GM23338 (cell line): ENCODE measurements around the gene FHIT. TPM values are rescaled to one million over a fixed set of nuclear protein-coding genes. Genes with fewer than 3 reads are reported as not detected.

Experiments used
- ATAC-seq: fragments of 200-7000 bp; cut with Tn5 transposase; 3 replicates; pipeline ENCODE4 v1.9.1; 2020
- DNase-seq: peaks from one replicate; pipeline ENCODE4 v3.0.0-alpha.2; 2015; ENCODE audit warnings: low spot score
- H2AFZ ChIP-seq: fragments of 200-600 bp; sonication (generic); 2 replicates; pipeline ENCODE4 v1.8.0; 2016; ENCODE audit warnings: antibody characterized with exemption, mild to moderate bottlenecking, moderate library complexity
- H3F3A ChIP-seq: fragments of 200-600 bp; sonication (generic); replicated peaks from 2 replicates; pipeline ENCODE4 v1.8.0; 2017; ENCODE audit warnings: antibody characterized with exemption, mixed run types, low read depth
- H3K27ac ChIP-seq: fragments of 200-600 bp; sonication (generic); 2 replicates; pipeline ENCODE4 v1.6.1; 2016; ENCODE audit warnings: low read depth
- H3K27me3 ChIP-seq: fragments of 200-600 bp; sonication (generic); 2 replicates; pipeline ENCODE4 v1.8.0; 2016; ENCODE audit warnings: mild to moderate bottlenecking, mixed run types, moderate library complexity; ENCODE audit not compliant: insufficient read depth
- H3K36me3 ChIP-seq: fragments of 200-600 bp; sonication (generic); 2 replicates; pipeline ENCODE4 v1.8.0; 2016; ENCODE audit warnings: mild to moderate bottlenecking; ENCODE audit not compliant: insufficient read depth
- H3K4me1 ChIP-seq: fragments of 200-600 bp; sonication (generic); 2 replicates; pipeline ENCODE4 v1.8.0; 2016; ENCODE audit warnings: mild to moderate bottlenecking, moderate library complexity; ENCODE audit not compliant: insufficient read depth
- H3K4me2 ChIP-seq: fragments of 200-600 bp; sonication (generic); 2 replicates; pipeline ENCODE4 v1.7.1; 2017; ENCODE audit warnings: mixed run types
- H3K4me3 ChIP-seq: fragments of 200-600 bp; sonication (generic); 2 replicates; pipeline ENCODE4 v1.6.1; 2016; ENCODE audit warnings: mixed run types
- H3K79me2 ChIP-seq: fragments of 200-600 bp; sonication (generic); replicated peaks from 2 replicates; pipeline ENCODE4 v1.8.0; 2017; ENCODE audit warnings: mild to moderate bottlenecking; ENCODE audit not compliant: insufficient read depth
- H3K9me2 ChIP-seq: fragments of 200-600 bp; sonication (generic); 2 replicates; pipeline ENCODE4 v1.8.0; 2017; ENCODE audit not compliant: insufficient read depth
- H4K20me1 ChIP-seq: fragments of 200-600 bp; sonication (generic); replicated peaks from 2 replicates; pipeline ENCODE4 v1.8.0; 2017; ENCODE audit warnings: mild to moderate bottlenecking; ENCODE audit not compliant: insufficient read depth
- H3K27ac Mint-ChIP-seq: 2 replicates; pipeline ENCODE4 v1.8.0; 2020; ENCODE audit warnings: inconsistent platforms, mild to moderate bottlenecking, moderate library complexity, mixed read lengths
- H3K27me3 Mint-ChIP-seq: 3 replicates; pipeline ENCODE4 v1.8.0; 2022; ENCODE audit warnings: low read depth, mild to moderate bottlenecking, moderate library complexity, mixed read lengths, inconsistent platforms; ENCODE audit not compliant: insufficient read depth, poor library complexity
- H3K36me3 Mint-ChIP-seq: 3 replicates; pipeline ENCODE4 v1.8.0; 2021; ENCODE audit warnings: low read depth, mild to moderate bottlenecking, inconsistent platforms, moderate library complexity, mixed read lengths
- H3K4me1 Mint-ChIP-seq: 3 replicates; pipeline ENCODE4 v1.8.0; 2020; ENCODE audit warnings: mild to moderate bottlenecking, inconsistent platforms, mixed read lengths
- H3K4me3 Mint-ChIP-seq: 3 replicates; pipeline ENCODE4 v1.8.0; 2021; ENCODE audit warnings: moderate library complexity, mild to moderate bottlenecking, inconsistent platforms, mixed read lengths
- H3K9me3 Mint-ChIP-seq: 3 replicates; pipeline ENCODE4 v1.8.0; 2020; ENCODE audit warnings: moderate library complexity, mild to moderate bottlenecking, inconsistent platforms, mixed read lengths
- CREB1 ChIP-seq: fragments of 250-450 bp; sonication (Bioruptor Pico); IDR thresholded peaks from 2 replicates; pipeline ENCODE4 v1.5.0; 2020; ENCODE audit warnings: low read depth, mild to moderate bottlenecking, moderate library complexity
- NANOG ChIP-seq: IDR thresholded peaks from 2 replicates; pipeline ENCODE4 v1.6.1; 2016; ENCODE audit warnings: antibody characterized with exemption, borderline replicate concordance
- POLR2AphosphoS5 ChIP-seq: IDR thresholded peaks from 2 replicates; pipeline ENCODE4 v1.6.1; 2016; ENCODE audit warnings: antibody characterized with exemption, low read depth
- polyA plus RNA-seq: library from polyadenylated mRNA; unstranded; fragments of >200 nt; fragmentation: Nextera tagmentation; extraction: Ambion mirVana; gene quantifications from 2 replicates; pipeline ENCODE4 v1.2.1, GENCODE V29; 2016
- total RNA-seq: library from RNA; depleted of rRNA; stranded (reverse); fragments of >200 nt; shearing (Covaris generic); gene quantifications from 2 replicates; pipeline ENCODE4 v1.2.3, GENCODE V29; 2014
- TF ChIP-seq, protein P1 (sequence below), 2 experiments: fragments of 200-600 bp in 1 of 2; sonication (generic) in 1 of 2; conservative IDR thresholded peaks; 2 replicates each; pipeline versions ENCODE4 v1.5.1 to v1.6.1; 2016 to 2017; ENCODE audit warnings: antibody characterized with exemption in 2 of 2, low read depth in 2 of 2, mild to moderate bottlenecking in 2 of 2, moderate library complexity in 1 of 2
- TF ChIP-seq, protein P2 (sequence below): IDR thresholded peaks from one replicate; pipeline ENCODE4 v1.6.1; 2018; ENCODE audit warnings: antibody characterized with exemption; ENCODE audit not compliant: unreplicated experiment
- TF ChIP-seq, protein P3 (sequence below): IDR thresholded peaks from 2 replicates; pipeline ENCODE4 v1.6.1; 2016; ENCODE audit warnings: antibody characterized with exemption

FHIT gene
- total and polyA plus RNA-seq, 2 experiments from 2014 or later = 3.0 to 8.3 TPM

DNA sequence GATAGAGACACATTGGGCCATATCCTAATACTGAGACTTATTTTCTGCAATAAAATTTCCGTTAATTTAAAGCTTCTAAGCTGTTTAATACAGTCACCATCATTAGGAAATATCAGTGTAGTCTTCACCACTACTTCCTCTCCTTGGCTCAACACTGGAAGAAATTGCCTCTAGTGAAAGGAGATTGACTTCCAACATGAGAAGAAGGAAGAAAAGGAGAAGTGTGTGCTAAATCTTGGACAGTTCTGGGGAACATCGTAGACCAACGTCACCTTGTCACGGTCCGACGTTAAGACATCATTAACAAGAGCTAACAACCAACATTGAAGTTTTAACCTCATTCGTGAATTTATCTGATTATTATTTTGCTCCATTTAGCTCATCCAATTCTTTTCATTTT lies 1214.4 kb downstream of the FHIT start:
- DNase-seq (no peak), ATAC-seq (no peak)
- no peaks in the 10 kb centered on the region for H3K36me3 Mint-ChIP-seq

More for the DNA sequence above, 1214.4 kb downstream of the FHIT start:
- no peak overlapping the region for H3K4me3 ChIP-seq
- no peaks in the 10 kb centered on the region for H3K4me1 Mint-ChIP-seq
- no peak overlapping the region for H3K27ac ChIP-seq
- no peaks in the 10 kb centered on the region for H3K27me3 Mint-ChIP-seq
- no peaks in the 10 kb centered on the region for H4K20me1 ChIP-seq
- no peak overlapping the region for H3K4me2 ChIP-seq
- no peaks in the 10 kb centered on the region for H3K36me3 ChIP-seq
- TF ChIP-seq, protein P1, sequence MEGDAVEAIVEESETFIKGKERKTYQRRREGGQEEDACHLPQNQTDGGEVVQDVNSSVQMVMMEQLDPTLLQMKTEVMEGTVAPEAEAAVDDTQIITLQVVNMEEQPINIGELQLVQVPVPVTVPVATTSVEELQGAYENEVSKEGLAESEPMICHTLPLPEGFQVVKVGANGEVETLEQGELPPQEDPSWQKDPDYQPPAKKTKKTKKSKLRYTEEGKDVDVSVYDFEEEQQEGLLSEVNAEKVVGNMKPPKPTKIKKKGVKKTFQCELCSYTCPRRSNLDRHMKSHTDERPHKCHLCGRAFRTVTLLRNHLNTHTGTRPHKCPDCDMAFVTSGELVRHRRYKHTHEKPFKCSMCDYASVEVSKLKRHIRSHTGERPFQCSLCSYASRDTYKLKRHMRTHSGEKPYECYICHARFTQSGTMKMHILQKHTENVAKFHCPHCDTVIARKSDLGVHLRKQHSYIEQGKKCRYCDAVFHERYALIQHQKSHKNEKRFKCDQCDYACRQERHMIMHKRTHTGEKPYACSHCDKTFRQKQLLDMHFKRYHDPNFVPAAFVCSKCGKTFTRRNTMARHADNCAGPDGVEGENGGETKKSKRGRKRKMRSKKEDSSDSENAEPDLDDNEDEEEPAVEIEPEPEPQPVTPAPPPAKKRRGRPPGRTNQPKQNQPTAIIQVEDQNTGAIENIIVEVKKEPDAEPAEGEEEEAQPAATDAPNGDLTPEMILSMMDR (conservative IDR thresholded peaks at IDR 0.05; ENCODE audit: low read depth in 2 of 2) = no peak
- TF ChIP-seq POLR2AphosphoS5 (no peak), CREB1 (no peak), NANOG (no peak)
- TF ChIP-seq, protein P2, sequence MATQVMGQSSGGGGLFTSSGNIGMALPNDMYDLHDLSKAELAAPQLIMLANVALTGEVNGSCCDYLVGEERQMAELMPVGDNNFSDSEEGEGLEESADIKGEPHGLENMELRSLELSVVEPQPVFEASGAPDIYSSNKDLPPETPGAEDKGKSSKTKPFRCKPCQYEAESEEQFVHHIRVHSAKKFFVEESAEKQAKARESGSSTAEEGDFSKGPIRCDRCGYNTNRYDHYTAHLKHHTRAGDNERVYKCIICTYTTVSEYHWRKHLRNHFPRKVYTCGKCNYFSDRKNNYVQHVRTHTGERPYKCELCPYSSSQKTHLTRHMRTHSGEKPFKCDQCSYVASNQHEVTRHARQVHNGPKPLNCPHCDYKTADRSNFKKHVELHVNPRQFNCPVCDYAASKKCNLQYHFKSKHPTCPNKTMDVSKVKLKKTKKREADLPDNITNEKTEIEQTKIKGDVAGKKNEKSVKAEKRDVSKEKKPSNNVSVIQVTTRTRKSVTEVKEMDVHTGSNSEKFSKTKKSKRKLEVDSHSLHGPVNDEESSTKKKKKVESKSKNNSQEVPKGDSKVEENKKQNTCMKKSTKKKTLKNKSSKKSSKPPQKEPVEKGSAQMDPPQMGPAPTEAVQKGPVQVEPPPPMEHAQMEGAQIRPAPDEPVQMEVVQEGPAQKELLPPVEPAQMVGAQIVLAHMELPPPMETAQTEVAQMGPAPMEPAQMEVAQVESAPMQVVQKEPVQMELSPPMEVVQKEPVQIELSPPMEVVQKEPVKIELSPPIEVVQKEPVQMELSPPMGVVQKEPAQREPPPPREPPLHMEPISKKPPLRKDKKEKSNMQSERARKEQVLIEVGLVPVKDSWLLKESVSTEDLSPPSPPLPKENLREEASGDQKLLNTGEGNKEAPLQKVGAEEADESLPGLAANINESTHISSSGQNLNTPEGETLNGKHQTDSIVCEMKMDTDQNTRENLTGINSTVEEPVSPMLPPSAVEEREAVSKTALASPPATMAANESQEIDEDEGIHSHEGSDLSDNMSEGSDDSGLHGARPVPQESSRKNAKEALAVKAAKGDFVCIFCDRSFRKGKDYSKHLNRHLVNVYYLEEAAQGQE = no peak
- TF ChIP-seq, protein P3, sequence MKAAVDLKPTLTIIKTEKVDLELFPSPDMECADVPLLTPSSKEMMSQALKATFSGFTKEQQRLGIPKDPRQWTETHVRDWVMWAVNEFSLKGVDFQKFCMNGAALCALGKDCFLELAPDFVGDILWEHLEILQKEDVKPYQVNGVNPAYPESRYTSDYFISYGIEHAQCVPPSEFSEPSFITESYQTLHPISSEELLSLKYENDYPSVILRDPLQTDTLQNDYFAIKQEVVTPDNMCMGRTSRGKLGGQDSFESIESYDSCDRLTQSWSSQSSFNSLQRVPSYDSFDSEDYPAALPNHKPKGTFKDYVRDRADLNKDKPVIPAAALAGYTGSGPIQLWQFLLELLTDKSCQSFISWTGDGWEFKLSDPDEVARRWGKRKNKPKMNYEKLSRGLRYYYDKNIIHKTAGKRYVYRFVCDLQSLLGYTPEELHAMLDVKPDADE = no peak
- H3F3A ChIP-seq = no peaks in the 10 kb centered on the region
- no peak overlapping the region for H3K27ac Mint-ChIP-seq
- H3K9me3 Mint-ChIP-seq = no peaks in the 10 kb centered on the region
- no peaks in the 10 kb centered on the region for H3K27me3 ChIP-seq
- H3K9me2 ChIP-seq = no peaks in the 10 kb centered on the region; the same call in 1 of the 2 replicates
- no peak overlapping the region for H3K4me3 Mint-ChIP-seq
- no peaks in the 10 kb centered on the region for H3K4me1 ChIP-seq
- H3K79me2 ChIP-seq = no peaks in the 10 kb centered on the region
- H2AFZ ChIP-seq = no peak overlapping the region
